ENCODE measurements around the gene GOLGA1. TPM values are rescaled to one million over a fixed set of nuclear protein-coding genes. Genes with fewer than 3 reads are reported as not detected.

Gene GOLGA1
- polyA plus RNA-seq, 1 of the 3 experiments (the other 2 are of a cell fraction), result 10.0 TPM

DNA sequence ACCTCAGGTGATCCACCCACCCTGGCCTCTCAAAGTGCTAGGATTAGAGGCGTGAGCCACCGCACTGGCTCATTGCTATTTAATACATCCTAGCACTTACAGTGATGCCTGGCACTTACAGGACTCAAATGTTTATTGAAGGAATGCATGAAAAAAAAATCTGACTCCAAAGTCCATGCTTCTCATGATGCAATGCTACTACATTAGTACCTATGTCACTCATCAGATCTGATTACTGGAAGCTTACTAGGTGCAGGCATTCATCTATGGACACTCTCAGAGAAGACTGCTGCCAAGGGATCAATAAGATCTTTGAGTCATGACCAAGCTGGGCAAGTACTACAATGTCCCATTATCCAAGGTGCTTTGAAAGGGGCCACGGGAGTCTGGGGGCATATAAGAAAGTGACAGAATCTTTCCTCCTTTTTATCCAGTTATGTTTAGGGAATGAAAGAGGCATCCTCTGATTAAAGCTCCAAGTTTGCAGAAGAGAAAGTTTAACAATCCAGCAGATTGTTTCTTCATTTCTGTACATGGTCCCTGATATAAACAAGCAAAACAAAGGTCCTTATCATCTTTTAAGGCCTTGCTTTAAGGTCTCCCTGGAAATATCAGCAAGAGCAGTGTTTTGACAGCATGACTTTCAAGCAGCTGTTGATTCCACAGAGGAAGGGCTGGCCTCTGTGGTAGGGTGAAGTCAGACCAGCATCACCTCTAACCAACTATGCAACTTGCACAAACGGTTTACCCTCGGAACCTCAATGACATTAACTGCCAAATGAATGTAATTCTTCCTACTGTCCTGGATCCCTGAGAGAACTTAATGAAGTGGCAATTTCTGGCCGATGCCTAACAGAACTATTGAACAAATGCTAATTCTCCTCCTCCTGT is 43.1 kb downstream of the GOLGA1 start:
- POLR2A ChIA-PET, result no interaction called here
- no peak for DNase-seq
- no peaks in the 10 kb centered on the region for H3K4me1 ChIP-seq (ENCODE audit: control insufficient read depth in 1 of 2, insufficient read depth in 2 of 2, low read depth in 1 of 2, low read length in 1 of 2)

More for the DNA sequence above, 43.1 kb downstream of the GOLGA1 start:
- Histone ChIP-seq H2AFZ (ENCODE audit: low read depth) (no peak overlapping the region), H3K9me3 (no peaks in the 10 kb centered on the region), H3K9ac (no peak overlapping the region), H4K20me1 (ENCODE audit: insufficient read depth) (no peaks in the 10 kb centered on the region), H3K27ac (ENCODE audit: low read depth in 2 of 2, low read length in 1 of 2) (no peak overlapping the region), H3K9me2 (no peaks in the 10 kb centered on the region), H3F3A (replicated peaks; ENCODE audit: insufficient read depth) (peaks cover 10% of the 10 kb centered on the region), H3K36me3 (replicated peaks in 1 of 2; ENCODE audit: control insufficient read depth in 1 of 2, insufficient read depth in 2 of 2, low read length in 1 of 2) (peaks cover 32 to 37% of the 10 kb centered on the region in 2 experiments), H3K4me3 (ENCODE audit: low read depth in 2 of 2, low read length in 1 of 2) (no peak overlapping the region), H3K79me2 (ENCODE audit: insufficient read depth) (no peaks in the 10 kb centered on the region; the same call in 1 of the 2 replicates), H3K27me3 (ENCODE audit: insufficient read depth) (no peaks in the 10 kb centered on the region), H3K4me2 (no peak overlapping the region)
- 92% methylated on average over 5 of the region's 6 CpGs for WGBS (ENCODE audit: low lambda C conversion rate)
- TF ChIP-seq TEAD4 (IDR thresholded peaks at IDR 0.05; ENCODE audit: borderline replicate concordance, insufficient read depth) (no peak), SMC3 (IDR thresholded peaks at IDR 0.05; ENCODE audit: low read depth, low read length) (no peak), MEF2A (IDR thresholded peaks at IDR 0.05; ENCODE audit: borderline replicate concordance, low read depth) (no peak), SIN3A (IDR thresholded peaks at IDR 0.05; ENCODE audit: borderline replicate concordance, low read depth, low read length) (no peak), ELF1 (IDR thresholded peaks at IDR 0.05) (no peak), CHD2 (IDR thresholded peaks at IDR 0.05; ENCODE audit: low read length, partially characterized antibody) (no peak), EP300 (IDR thresholded peaks at IDR 0.05; ENCODE audit: borderline replicate concordance in 1 of 2, low read depth in 1 of 2, low read length in 1 of 2) (no peak), POLR2AphosphoS5 (IDR thresholded peaks at IDR 0.05; ENCODE audit: low read depth, low read length) (no peak), NRF1 (IDR thresholded peaks at IDR 0.05; ENCODE audit: low read depth, low read length) (no peak), FOXJ3 (CRISPR knock-in tag; IDR thresholded peaks at IDR 0.05) (no peak), RCOR1 (IDR thresholded peaks at IDR 0.05; ENCODE audit: low read length) (no peak), MXI1 (IDR thresholded peaks at IDR 0.05; ENCODE audit: low read depth, low read length) (no peak), JUND (IDR thresholded peaks at IDR 0.05) (no peak), RFX5 (IDR thresholded peaks at IDR 0.05; ENCODE audit: low read length) (no peak)
- TF ChIP-seq, protein P1, sequence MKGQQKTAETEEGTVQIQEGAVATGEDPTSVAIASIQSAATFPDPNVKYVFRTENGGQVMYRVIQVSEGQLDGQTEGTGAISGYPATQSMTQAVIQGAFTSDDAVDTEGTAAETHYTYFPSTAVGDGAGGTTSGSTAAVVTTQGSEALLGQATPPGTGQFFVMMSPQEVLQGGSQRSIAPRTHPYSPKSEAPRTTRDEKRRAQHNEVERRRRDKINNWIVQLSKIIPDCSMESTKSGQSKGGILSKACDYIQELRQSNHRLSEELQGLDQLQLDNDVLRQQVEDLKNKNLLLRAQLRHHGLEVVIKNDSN (IDR thresholded peaks at IDR 0.05; ENCODE audit: borderline replicate concordance, low read depth), result no peak
- TF ChIP-seq, protein P2, sequence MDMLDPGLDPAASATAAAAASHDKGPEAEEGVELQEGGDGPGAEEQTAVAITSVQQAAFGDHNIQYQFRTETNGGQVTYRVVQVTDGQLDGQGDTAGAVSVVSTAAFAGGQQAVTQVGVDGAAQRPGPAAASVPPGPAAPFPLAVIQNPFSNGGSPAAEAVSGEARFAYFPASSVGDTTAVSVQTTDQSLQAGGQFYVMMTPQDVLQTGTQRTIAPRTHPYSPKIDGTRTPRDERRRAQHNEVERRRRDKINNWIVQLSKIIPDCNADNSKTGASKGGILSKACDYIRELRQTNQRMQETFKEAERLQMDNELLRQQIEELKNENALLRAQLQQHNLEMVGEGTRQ (IDR thresholded peaks at IDR 0.05; ENCODE audit: borderline replicate concordance, low read depth, low read length), result no peak
- TF ChIP-seq, protein P3, sequence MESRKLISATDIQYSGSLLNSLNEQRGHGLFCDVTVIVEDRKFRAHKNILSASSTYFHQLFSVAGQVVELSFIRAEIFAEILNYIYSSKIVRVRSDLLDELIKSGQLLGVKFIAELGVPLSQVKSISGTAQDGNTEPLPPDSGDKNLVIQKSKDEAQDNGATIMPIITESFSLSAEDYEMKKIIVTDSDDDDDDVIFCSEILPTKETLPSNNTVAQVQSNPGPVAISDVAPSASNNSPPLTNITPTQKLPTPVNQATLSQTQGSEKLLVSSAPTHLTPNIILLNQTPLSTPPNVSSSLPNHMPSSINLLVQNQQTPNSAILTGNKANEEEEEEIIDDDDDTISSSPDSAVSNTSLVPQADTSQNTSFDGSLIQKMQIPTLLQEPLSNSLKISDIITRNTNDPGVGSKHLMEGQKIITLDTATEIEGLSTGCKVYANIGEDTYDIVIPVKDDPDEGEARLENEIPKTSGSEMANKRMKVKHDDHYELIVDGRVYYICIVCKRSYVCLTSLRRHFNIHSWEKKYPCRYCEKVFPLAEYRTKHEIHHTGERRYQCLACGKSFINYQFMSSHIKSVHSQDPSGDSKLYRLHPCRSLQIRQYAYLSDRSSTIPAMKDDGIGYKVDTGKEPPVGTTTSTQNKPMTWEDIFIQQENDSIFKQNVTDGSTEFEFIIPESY (IDR thresholded peaks at IDR 0.05; ENCODE audit: borderline replicate concordance, low read depth), result no peak
- TF ChIP-seq, protein P4, sequence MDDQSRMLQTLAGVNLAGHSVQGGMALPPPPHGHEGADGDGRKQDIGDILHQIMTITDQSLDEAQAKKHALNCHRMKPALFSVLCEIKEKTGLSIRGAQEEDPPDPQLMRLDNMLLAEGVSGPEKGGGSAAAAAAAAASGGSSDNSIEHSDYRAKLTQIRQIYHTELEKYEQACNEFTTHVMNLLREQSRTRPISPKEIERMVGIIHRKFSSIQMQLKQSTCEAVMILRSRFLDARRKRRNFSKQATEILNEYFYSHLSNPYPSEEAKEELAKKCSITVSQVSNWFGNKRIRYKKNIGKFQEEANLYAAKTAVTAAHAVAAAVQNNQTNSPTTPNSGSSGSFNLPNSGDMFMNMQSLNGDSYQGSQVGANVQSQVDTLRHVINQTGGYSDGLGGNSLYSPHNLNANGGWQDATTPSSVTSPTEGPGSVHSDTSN (IDR thresholded peaks at IDR 0.05), result no peak
- CTCF ChIA-PET, result interaction anchor here (1.2 to 1.7 kb wide), 2 partner anchors 14 to 44 kb away, joined by 3 to 4 read pairs; partner anchors contain the start of gene WDR38
